Heart left ventricle (tissue), 13 donors: Measurements from ENCODE around the gene OR1I1.

Experiments
- POLR2A ChIP-seq, 2 donors: fragments of 450-650 bp; IDR thresholded peaks; one replicate each; pipeline ENCODE4 v1.6.1; 2017; ENCODE audit warnings: antibody characterized with exemption in 2 of 2, mild to moderate bottlenecking in 2 of 2, moderate library complexity in 2 of 2
- TF ChIP-seq, protein P1 (sequence below), 12 donors: fragments of 200-600 bp; sonication (generic) in 4 of 12; IDR thresholded peaks; one replicate each; pipeline versions ENCODE4 v1.5.0 to v1.8.0; 2018 to 2022; ENCODE audit warnings: antibody characterized with exemption in 12 of 12, mild to moderate bottlenecking in 5 of 12
- donor health status: ischemic (EF 13 %, LVEDD 7.1; RV severe dilation, severe dysfunction).
- donor health status: DM: no; HTN: yes; CAD: no.
- donor health status: DM: no; HTN: no; CAD: no.
- donor health status: ischemic (EF 25% LVEDD 6.9; RV normal size, moderate dysfunction).
- donor health status: ischemic (EF 25% LVEDD 5.7; RV mildly dilated, moderate dysfunction).
- donor health status: ischemic (EF 35%, LVEDD 5.7; RV mildly dilated, moderate dysfunction).
- donor health status: nonischemic (EF 11% LVEDD 7.7; RV severe dilation, severe dysfunction).
- donor health status: DM: yes; HTN: yes; CAD: no.
- donor health status: PGD.
- donor health status: ischemic (EF 29% LVEDD 5.4; RV normal size, mild dysfunction).
- donor health status: nonischemic (EF 23%, LVEDD 6.1; RV moderate dilation, normal function).

DNA sequence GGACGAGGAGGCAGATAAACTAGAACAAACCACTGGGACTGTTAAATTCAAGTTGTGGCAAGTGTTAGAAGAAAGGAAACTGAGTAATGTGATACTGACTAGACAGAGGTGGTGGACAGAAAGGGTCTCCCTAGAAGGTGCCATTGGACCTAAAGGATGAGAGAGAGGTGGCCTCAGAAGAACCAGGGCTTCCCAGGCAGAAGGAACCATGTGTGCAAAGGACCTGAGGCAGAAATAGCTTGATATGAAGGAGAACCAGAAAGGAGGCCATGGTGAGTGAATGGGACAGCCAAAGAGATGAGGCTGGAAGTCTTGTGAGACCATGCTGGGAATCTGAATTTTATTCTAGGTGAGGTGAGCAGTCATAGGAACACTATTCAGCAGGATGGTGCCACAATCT is 22.4 kb downstream of the OR1I1 start:
- no peak for TF ChIP-seq POLR2A (IDR thresholded peaks at IDR 0.05)
- TF ChIP-seq, protein P1, sequence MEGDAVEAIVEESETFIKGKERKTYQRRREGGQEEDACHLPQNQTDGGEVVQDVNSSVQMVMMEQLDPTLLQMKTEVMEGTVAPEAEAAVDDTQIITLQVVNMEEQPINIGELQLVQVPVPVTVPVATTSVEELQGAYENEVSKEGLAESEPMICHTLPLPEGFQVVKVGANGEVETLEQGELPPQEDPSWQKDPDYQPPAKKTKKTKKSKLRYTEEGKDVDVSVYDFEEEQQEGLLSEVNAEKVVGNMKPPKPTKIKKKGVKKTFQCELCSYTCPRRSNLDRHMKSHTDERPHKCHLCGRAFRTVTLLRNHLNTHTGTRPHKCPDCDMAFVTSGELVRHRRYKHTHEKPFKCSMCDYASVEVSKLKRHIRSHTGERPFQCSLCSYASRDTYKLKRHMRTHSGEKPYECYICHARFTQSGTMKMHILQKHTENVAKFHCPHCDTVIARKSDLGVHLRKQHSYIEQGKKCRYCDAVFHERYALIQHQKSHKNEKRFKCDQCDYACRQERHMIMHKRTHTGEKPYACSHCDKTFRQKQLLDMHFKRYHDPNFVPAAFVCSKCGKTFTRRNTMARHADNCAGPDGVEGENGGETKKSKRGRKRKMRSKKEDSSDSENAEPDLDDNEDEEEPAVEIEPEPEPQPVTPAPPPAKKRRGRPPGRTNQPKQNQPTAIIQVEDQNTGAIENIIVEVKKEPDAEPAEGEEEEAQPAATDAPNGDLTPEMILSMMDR (IDR thresholded peaks at IDR 0.05), result no peak
